HepG2 (cell line): ENCODE results near the gene ESRP2. TPM values are rescaled to one million over a fixed set of nuclear protein-coding genes. Genes with fewer than 3 reads are reported as not detected.

Experiments
- CENPT ChIP-seq: sonication (generic); formaldehyde crosslinking; IDR thresholded peaks from 2 replicates; pipeline ENCODE4 v1.8.0; 2022; ENCODE audit warnings: low read depth, mild to moderate bottlenecking, moderate library complexity, missing genetic modification reagents
- EZH2 ChIP-seq: conservative IDR thresholded peaks from 2 replicates; pipeline ENCODE4 v1.6.1; 2012; ENCODE audit warnings: mild to moderate bottlenecking, low read depth, low read length, moderate library complexity
- IKZF1 ChIP-seq: fragments of 450-650 bp; IDR thresholded peaks from 2 replicates; pipeline ENCODE4 v1.7.1; 2016
- MXD3 ChIP-seq: IDR thresholded peaks from 2 replicates; pipeline ENCODE4 v1.6.1; 2016; ENCODE audit warnings: mild to moderate bottlenecking, missing biosample characterization, missing genetic modification reagents
- SIX1 ChIP-seq: sonication (generic); formaldehyde crosslinking; IDR thresholded peaks from 2 replicates; pipeline ENCODE4 v1.4.0; 2020; ENCODE audit warnings: missing genetic modification reagents, borderline replicate concordance
- TARDBP ChIP-seq: sonication (generic); formaldehyde crosslinking; IDR thresholded peaks from 2 replicates; pipeline ENCODE4 v1.8.0; 2022; ENCODE audit warnings: mild to moderate bottlenecking, missing genetic modification reagents
- ZBTB34 ChIP-seq: sonication (generic); formaldehyde crosslinking; IDR thresholded peaks from 2 replicates; pipeline ENCODE4 v1.8.0; 2022; ENCODE audit warnings: mild to moderate bottlenecking, missing genetic modification reagents
- ZBTB40 ChIP-seq, 2 experiments: fragments of 450-650 bp in 1 of 2; sonication (generic) in 1 of 2; formaldehyde crosslinking in 1 of 2; IDR thresholded peaks; 2 replicates each; pipeline versions ENCODE4 v1.6.1 to v1.8.0; 2016 to 2022; ENCODE audit warnings: antibody characterized with exemption in 1 of 2, mild to moderate bottlenecking in 1 of 2, missing genetic modification reagents in 1 of 2
- ZNF329 ChIP-seq: sonication (generic); formaldehyde crosslinking; IDR thresholded peaks from 2 replicates; pipeline ENCODE4 v1.9.0; 2021; ENCODE audit warnings: low read depth, mild to moderate bottlenecking, missing genetic modification reagents
- ZNF468 ChIP-seq: sonication (generic); formaldehyde crosslinking; IDR thresholded peaks from 2 replicates; pipeline ENCODE4 v1.8.0; 2022; ENCODE audit warnings: mild to moderate bottlenecking, moderate library complexity, missing genetic modification reagents
- ZNF580 ChIP-seq: IDR thresholded peaks from 2 replicates; pipeline ENCODE4 v1.6.1; 2016; ENCODE audit warnings: low read depth, borderline replicate concordance
- ZNF772 ChIP-seq: sonication (generic); formaldehyde crosslinking; IDR thresholded peaks from 2 replicates; pipeline ENCODE4 v1.5.0; 2020; ENCODE audit warnings: mild to moderate bottlenecking, missing genetic modification reagents
- ZNF878 ChIP-seq: sonication (generic); formaldehyde crosslinking; IDR thresholded peaks from 2 replicates; pipeline ENCODE4 v1.8.1; 2023; ENCODE audit warnings: mild to moderate bottlenecking, missing genetic modification reagents, moderate library complexity
- polyA plus RNA-seq, 8 experiments: library from polyadenylated mRNA; depleted of rRNA in 3 of 8; stranded (reverse) in 7 of 8; unstranded in 1 of 8; fragments of >200 nt; fragmentation: Illumina TruSeq in 4 of 8; extraction: Trizol in 4 of 8; gene quantifications; 2 replicates each; pipeline versions ENCODE4 v1.2.1 to v1.2.3, GENCODE V29; 2011 to 2016; ENCODE audit warnings: low read depth in 4 of 8, missing spikeins in 1 of 8, mixed read lengths in 1 of 8; ENCODE audit not compliant: insufficient read depth in 1 of 8
- total RNA-seq, 5 experiments: library from RNA; depleted of rRNA; stranded (reverse); fragments of >200 nt; fragmentation: Illumina TruSeq; extraction: Trizol; gene quantifications; 2 replicates each; pipeline ENCODE4 v1.2.3, GENCODE V29; 2016; ENCODE audit warnings: low read depth in 1 of 5

Gene ESRP2
- total and polyA plus RNA-seq, 2 of the 13 experiments (the other 11 are each of a cell fraction or from before 2014, with no cell fraction given) = 21.1 to 32.4 TPM

GRCh38 chr16:68244903-68245853 is 9.3 kb upstream of the ESRP2 start, which contains the start of gene PLA2G15 (continued):
- TF ChIP-seq TARDBP = peak; percentile 74
- no peak for TF ChIP-seq EZH2
- peak; percentile 94; the same call in 1 of the 2 replicates for TF ChIP-seq ZNF772
- TF ChIP-seq ZNF329 (CRISPR knock-in tag) = 0 out of 2 replicates have a peak, but pooled peaks have one; percentile 60
- no peak for TF ChIP-seq SIX1
- no peak for TF ChIP-seq IKZF1
- TF ChIP-seq CENPT (CRISPR knock-in tag) = no peak
- no peak for TF ChIP-seq ZNF878
- TF ChIP-seq ZNF580 (CRISPR knock-in tag) = peak; percentile 35; the same call in 1 of the 2 replicates
- peak; percentile 72; the same call in 1 of the 2 replicates for TF ChIP-seq MXD3
- no peak; the same call in 1 of the 2 replicates for TF ChIP-seq ZBTB34 (CRISPR knock-in tag)
- TF ChIP-seq ZNF468 (CRISPR knock-in tag) = no peak
- no peak for TF ChIP-seq ZBTB40 (IDR thresholded peaks at IDR 0.05)
- peak; percentile 70; the same call in 1 of the 2 replicates for TF ChIP-seq ZBTB40 (CRISPR knock-in tag; IDR thresholded peaks at IDR 0.05)
